ENCODE measurements around the gene GNB3. TPM values are rescaled to one million over a fixed set of nuclear protein-coding genes. Genes with fewer than 3 reads are reported as not detected.
"Not testable (repeated sequence)": the region's sequence is repeated elsewhere in the genome, so short reads cannot be mapped to it uniquely, and the experiment has no call there.

GNB3 gene
- total RNA-seq, 2 experiments from 2014 or later, result 5.0 to 23.7 TPM

DNA sequence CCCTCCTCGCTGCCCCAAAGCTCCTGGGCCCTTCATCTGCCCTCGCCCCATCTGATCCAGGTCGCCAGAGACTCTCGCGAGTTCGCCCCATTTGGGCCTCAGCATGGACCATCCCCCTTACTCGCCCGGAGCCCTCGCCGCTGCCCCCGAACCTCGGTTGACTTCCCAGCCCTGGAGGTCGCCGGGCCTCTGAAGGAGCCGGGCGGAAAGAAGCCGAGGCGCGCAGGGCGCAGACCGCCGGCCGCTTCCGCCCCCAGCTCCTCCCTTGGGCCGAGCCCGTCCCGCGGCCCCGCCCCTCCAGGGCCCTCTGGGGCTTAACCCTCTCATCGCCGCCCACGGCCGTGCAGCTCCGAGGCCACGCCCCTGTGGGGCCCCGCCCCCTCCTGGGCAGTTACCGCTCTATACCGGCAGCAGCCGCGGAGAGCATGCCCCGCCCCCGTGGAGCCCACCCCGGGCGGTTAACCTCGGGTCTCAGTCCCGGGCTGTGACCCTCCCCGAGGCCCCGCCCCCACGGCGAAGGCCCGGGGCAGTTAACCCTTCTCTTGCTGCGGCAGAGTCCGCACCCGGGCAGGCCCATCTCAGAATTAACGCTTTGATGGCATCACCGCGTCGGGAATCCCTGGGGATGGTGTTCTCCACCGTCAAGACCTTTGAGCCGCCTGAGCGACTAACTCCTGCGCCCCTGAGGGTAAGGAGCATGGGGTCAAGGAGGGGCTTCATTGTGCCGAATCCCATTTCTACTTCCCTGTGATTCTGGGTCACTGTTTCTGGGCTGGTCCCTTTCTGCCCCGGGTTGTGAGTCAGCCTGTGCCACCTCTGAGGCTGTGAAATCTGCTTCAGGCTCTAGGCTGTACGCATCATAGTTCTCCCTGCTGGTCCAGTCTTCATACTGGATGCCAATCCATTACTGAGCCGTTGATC is 32.6 kb downstream of the GNB3 start, which contains the start of gene SPSB2:
TSS of gene SPSB2 (minus strand) at position 210 of the 921 bp plus-strand sequence. CDS start 402 bp downstream, outside the sequence.
- H3K4me1 ChIP-seq (ENCODE audit: insufficient read depth, low read length, poor library complexity, severe bottlenecking), result peaks cover 47% of the 10 kb centered on the region
- H3K4me3 ChIP-seq (ENCODE audit: low read depth, low read length, poor library complexity, severe bottlenecking), result peak within 1 kb of the TSS; percentile 77

DNA sequence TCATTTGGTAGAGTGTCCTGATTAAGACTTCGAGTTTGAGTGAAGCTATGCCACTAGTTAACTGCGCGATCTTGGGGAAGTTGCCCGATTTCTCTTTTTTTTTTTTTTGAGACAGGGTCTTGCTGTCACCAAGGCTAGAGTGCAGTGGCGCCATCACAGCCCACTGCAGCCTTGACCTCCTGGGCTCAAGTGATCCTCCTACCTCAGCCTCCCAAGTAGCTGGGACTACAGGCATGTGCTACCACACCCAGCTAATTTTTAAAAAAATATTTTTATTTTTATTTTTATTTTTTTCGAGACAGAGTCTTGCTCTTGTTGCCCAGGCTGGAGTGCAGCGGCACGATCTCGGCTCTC is 33.3 kb downstream of the GNB3 start:
- POLR2A ChIA-PET, result interaction anchor here (0.7 to 2.5 kb wide), 4 partner anchors 18 to 61 kb away, joined by 3 to 17 read pairs (median 3); no protein-coding TSS in a partner anchor

More for the DNA sequence above, 32.6 kb downstream of the GNB3 start, which contains the start of gene SPSB2:
- Histone ChIP-seq H3K9me2 (ENCODE audit: insufficient read depth, low read length) (no peaks in the 10 kb centered on the region), H3K36me3 (ENCODE audit: insufficient read depth, low read length) (peaks cover 46% of the 10 kb centered on the region), H4K20me1 (ENCODE audit: insufficient read depth, low read length) (0 out of 2 replicates have a peak, but pooled peaks cover 10% of the 10 kb centered on the region), H3K79me2 (ENCODE audit: insufficient read depth, low read depth, low read length) (peaks cover 17% of the 10 kb centered on the region; the same call in 1 of the 2 replicates), H3K27ac (ENCODE audit: low read depth, low read length, poor library complexity, severe bottlenecking) (peak within 1 kb of the TSS; percentile 68), H2AFZ (ENCODE audit: low read length) (peak within 1 kb of the TSS; percentile 78), H3K4me2 (ENCODE audit: low read length) (peak within 1 kb of the TSS; percentile 99), H3K9me3 (ENCODE audit: low read length) (no peaks in the 10 kb centered on the region)
- DNase-seq (ENCODE audit: low spot score), result peak; percentile 100
- CTCF ChIA-PET (ENCODE audit: unreplicated experiment), result interaction anchor here (0.6 to 2.8 kb wide), 9 partner anchors 9 to 64 kb away, joined by 3 to 17 read pairs (median 4); partner anchors contain the start of genes CDCA3 and USP5
- no TSS peak for BruUV-seq (replicated peaks)
- TF ChIP-seq EZH2phosphoT487 (IDR thresholded peaks at IDR 0.05; ENCODE audit: borderline replicate concordance, low read depth, low read length), result no peak
- TF ChIP-seq, protein P1, sequence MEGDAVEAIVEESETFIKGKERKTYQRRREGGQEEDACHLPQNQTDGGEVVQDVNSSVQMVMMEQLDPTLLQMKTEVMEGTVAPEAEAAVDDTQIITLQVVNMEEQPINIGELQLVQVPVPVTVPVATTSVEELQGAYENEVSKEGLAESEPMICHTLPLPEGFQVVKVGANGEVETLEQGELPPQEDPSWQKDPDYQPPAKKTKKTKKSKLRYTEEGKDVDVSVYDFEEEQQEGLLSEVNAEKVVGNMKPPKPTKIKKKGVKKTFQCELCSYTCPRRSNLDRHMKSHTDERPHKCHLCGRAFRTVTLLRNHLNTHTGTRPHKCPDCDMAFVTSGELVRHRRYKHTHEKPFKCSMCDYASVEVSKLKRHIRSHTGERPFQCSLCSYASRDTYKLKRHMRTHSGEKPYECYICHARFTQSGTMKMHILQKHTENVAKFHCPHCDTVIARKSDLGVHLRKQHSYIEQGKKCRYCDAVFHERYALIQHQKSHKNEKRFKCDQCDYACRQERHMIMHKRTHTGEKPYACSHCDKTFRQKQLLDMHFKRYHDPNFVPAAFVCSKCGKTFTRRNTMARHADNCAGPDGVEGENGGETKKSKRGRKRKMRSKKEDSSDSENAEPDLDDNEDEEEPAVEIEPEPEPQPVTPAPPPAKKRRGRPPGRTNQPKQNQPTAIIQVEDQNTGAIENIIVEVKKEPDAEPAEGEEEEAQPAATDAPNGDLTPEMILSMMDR (conservative IDR thresholded peaks at IDR 0.05; ENCODE audit: low read length), result no peak
- intact Hi-C loops (cut with micrococcal nuclease; ENCODE audit: unreplicated experiment), result loop anchor here (1.0 to 5.0 kb wide), 8 partner anchors 18 to 319 kb away; partner anchors contain the start of genes C1RL, ENO2, LPCAT3 and USP5
- POLR2A ChIA-PET, result interaction anchor here (0.7 to 2.6 kb wide), 15 partner anchors 9 to 149 kb away, joined by 3 to 19 read pairs (median 3); partner anchors contain the start of genes C12orf57, CDCA3, LPCAT3 and RNU7-1

DNA sequence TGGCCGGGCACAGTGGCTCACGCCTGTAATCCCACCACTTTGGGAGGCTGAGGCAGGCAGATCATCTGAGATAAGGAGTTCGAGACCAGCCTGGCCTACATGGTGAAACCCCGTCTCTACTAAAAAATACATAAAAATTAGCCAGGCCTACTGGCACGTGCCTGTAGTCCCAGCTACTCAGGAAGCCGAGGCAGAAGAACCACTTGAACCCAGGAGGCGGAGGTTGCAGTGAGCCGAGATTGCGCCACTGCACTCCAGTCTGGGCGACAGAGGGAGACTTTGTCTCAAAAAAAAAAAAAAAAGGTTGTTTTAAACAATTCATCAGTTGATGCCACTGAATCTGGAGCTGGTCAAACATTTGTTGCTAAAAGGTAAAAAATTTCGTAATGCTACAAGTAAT is 39.1 kb downstream of the GNB3 start:
- H4K20me1 ChIP-seq (ENCODE audit: insufficient read depth, low read length); H3K9me3 ChIP-seq (ENCODE audit: low read length); intact Hi-C loops (cut with micrococcal nuclease; ENCODE audit: unreplicated experiment); DNase-seq (ENCODE audit: low spot score); H3K9me2 ChIP-seq (ENCODE audit: insufficient read depth, low read length); H3K27ac ChIP-seq (ENCODE audit: low read depth, low read length, poor library complexity, severe bottlenecking); BruUV-seq (replicated peaks); H2AFZ ChIP-seq (ENCODE audit: low read length); CTCF ChIA-PET (ENCODE audit: unreplicated experiment); H3K79me2 ChIP-seq (ENCODE audit: insufficient read depth, low read depth, low read length); H3K4me1 ChIP-seq (ENCODE audit: insufficient read depth, low read length, poor library complexity, severe bottlenecking); H3K4me2 ChIP-seq (ENCODE audit: low read length); H3K4me3 ChIP-seq (ENCODE audit: low read depth, low read length, poor library complexity, severe bottlenecking): not testable (repeated sequence)
- POLR2A ChIA-PET, result interaction anchor here (0.6 kb wide), 1 partner anchor 14 kb away, joined by 5 read pairs; no protein-coding TSS in a partner anchor
- H3K36me3 ChIP-seq (ENCODE audit: insufficient read depth, low read length), result peaks cover 20% of the 10 kb centered on the region; the same call in 1 of the 2 replicates

More for the DNA sequence above, 33.3 kb downstream of the GNB3 start:
- peak overlapping the region; percentile 88 for H3K4me2 ChIP-seq (ENCODE audit: low read length)
- peak overlapping the region; percentile 78 for H2AFZ ChIP-seq (ENCODE audit: low read length)
- H3K36me3 ChIP-seq (ENCODE audit: insufficient read depth, low read length), result peaks cover 40% of the 10 kb centered on the region
- H4K20me1 ChIP-seq (ENCODE audit: insufficient read depth, low read length); BruUV-seq (replicated peaks); H3K9me3 ChIP-seq (ENCODE audit: low read length); CTCF ChIA-PET (ENCODE audit: unreplicated experiment); DNase-seq (ENCODE audit: low spot score); H3K9me2 ChIP-seq (ENCODE audit: insufficient read depth, low read length): not testable (repeated sequence)
- peak overlapping the region; percentile 68 for H3K27ac ChIP-seq (ENCODE audit: low read depth, low read length, poor library complexity, severe bottlenecking)
- intact Hi-C loops (cut with micrococcal nuclease; ENCODE audit: unreplicated experiment), result loop anchor here (5.0 kb wide), 3 partner anchors 88 to 318 kb away; partner anchors contain the start of gene C1RL
- peaks cover 41% of the 10 kb centered on the region for H3K4me1 ChIP-seq (ENCODE audit: insufficient read depth, low read length, poor library complexity, severe bottlenecking)
- peaks cover 11% of the 10 kb centered on the region; the same call in 1 of the 2 replicates for H3K79me2 ChIP-seq (ENCODE audit: insufficient read depth, low read depth, low read length)
- peak overlapping the region; percentile 77 for H3K4me3 ChIP-seq (ENCODE audit: low read depth, low read length, poor library complexity, severe bottlenecking)
